ENCODE results near the gene CD46.

The CD46 gene

GRCh38 chr1:207831517-207832327 is 79.9 kb downstream of the CD46 start:
- peak; percentile 59 for DNase-seq

- no peak for DNase-seq
These were observed 80.9 kb downstream of the CD46 start for GRCh38 chr1:207832796-207833195.

GRCh38 chr1:207833381-207833780 is 81.5 kb downstream of the CD46 start:
- no peak for DNase-seq

- no peak for DNase-seq
These were observed 82.3 kb downstream of the CD46 start for GRCh38 chr1:207833956-207834660.

- no peak for DNase-seq
These were observed 84.1 kb downstream of the CD46 start for GRCh38 chr1:207835958-207836357.

- no peak for DNase-seq
These were observed 84.9 kb downstream of the CD46 start for GRCh38 chr1:207836591-207837347.

- DNase-seq = no peak
These were observed 85.8 kb downstream of the CD46 start for GRCh38 chr1:207837673-207838072.

GRCh38 chr1:207838156-207839082 is 86.6 kb downstream of the CD46 start:
- DNase-seq = no peak

- no peak for DNase-seq
These were observed 87.2 kb downstream of the CD46 start for GRCh38 chr1:207839083-207839413.

- DNase-seq = no peak
These were observed 88.5 kb downstream of the CD46 start for GRCh38 chr1:207840380-207840779.

- no peak for DNase-seq
These were observed 89.4 kb downstream of the CD46 start for GRCh38 chr1:207841293-207841692.

- no peak for DNase-seq
These were observed 90.0 kb downstream of the CD46 start for GRCh38 chr1:207841901-207842300.

- DNase-seq = no peak
These were observed 90.7 kb downstream of the CD46 start for GRCh38 chr1:207842506-207842905.

GRCh38 chr1:207844371-207844770 is 92.5 kb downstream of the CD46 start:
- no peak for DNase-seq
